ENCODE data around the gene SLC25A18. TPM values are rescaled to one million over a fixed set of nuclear protein-coding genes. Genes with fewer than 3 reads are reported as not detected.

The SLC25A18 gene
- total RNA-seq, 2 experiments from 2014 or later, result not detected

DNA sequence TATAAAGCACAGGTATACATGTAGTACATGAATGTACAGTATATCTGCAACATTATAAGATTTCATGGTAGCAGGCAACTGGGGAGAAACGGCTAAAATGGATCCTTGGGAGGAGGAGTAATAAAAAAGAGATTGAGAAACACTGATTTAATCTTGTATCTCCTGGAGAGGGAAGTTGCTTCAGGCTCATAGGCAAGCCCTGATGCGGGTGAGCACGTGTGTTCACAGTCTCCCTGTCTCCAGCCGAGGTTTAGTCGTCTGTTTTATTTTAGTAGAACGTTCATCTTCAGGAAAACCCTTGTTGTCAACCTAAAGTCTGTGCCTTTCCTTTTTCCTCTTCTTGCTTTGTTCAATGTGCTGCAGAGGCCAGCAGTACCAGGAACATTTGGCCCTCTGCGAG, 21.8 kb upstream of the SLC25A18 start:
- no peaks in the 10 kb centered on the region for H4K20me1 ChIP-seq (ENCODE audit: insufficient read depth, low read length)
- ChIA-PET POLR2A (no interaction called here), CTCF (ENCODE audit: unreplicated experiment) (no interaction called here)
- intact Hi-C loops (cut with micrococcal nuclease; ENCODE audit: unreplicated experiment), result no loop called here
- no peak overlapping the region for H3K27ac ChIP-seq (ENCODE audit: low read depth, low read length, poor library complexity, severe bottlenecking)
- no peak overlapping the region for H3K4me3 ChIP-seq (ENCODE audit: low read depth, low read length, poor library complexity, severe bottlenecking)
- H2AFZ ChIP-seq (ENCODE audit: low read length), result no peak overlapping the region
- no peaks in the 10 kb centered on the region for H3K4me1 ChIP-seq (ENCODE audit: insufficient read depth, low read length, poor library complexity, severe bottlenecking)
- BruUV-seq (replicated peaks), result no TSS peak
- no peaks in the 10 kb centered on the region for H3K9me2 ChIP-seq (ENCODE audit: insufficient read depth, low read length)
- TF ChIP-seq, protein P1, sequence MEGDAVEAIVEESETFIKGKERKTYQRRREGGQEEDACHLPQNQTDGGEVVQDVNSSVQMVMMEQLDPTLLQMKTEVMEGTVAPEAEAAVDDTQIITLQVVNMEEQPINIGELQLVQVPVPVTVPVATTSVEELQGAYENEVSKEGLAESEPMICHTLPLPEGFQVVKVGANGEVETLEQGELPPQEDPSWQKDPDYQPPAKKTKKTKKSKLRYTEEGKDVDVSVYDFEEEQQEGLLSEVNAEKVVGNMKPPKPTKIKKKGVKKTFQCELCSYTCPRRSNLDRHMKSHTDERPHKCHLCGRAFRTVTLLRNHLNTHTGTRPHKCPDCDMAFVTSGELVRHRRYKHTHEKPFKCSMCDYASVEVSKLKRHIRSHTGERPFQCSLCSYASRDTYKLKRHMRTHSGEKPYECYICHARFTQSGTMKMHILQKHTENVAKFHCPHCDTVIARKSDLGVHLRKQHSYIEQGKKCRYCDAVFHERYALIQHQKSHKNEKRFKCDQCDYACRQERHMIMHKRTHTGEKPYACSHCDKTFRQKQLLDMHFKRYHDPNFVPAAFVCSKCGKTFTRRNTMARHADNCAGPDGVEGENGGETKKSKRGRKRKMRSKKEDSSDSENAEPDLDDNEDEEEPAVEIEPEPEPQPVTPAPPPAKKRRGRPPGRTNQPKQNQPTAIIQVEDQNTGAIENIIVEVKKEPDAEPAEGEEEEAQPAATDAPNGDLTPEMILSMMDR (conservative IDR thresholded peaks at IDR 0.05; ENCODE audit: low read length), result no peak
- TF ChIP-seq EZH2phosphoT487 (IDR thresholded peaks at IDR 0.05; ENCODE audit: borderline replicate concordance, low read depth, low read length), result no peak
- H3K79me2 ChIP-seq (ENCODE audit: insufficient read depth, low read depth, low read length), result no peaks in the 10 kb centered on the region
- no peaks in the 10 kb centered on the region for H3K9me3 ChIP-seq (ENCODE audit: low read length)
- no peak for DNase-seq (ENCODE audit: low spot score)
- H3K4me2 ChIP-seq (ENCODE audit: low read length), result no peak overlapping the region
- no peaks in the 10 kb centered on the region for H3K36me3 ChIP-seq (ENCODE audit: insufficient read depth, low read length)

DNA sequence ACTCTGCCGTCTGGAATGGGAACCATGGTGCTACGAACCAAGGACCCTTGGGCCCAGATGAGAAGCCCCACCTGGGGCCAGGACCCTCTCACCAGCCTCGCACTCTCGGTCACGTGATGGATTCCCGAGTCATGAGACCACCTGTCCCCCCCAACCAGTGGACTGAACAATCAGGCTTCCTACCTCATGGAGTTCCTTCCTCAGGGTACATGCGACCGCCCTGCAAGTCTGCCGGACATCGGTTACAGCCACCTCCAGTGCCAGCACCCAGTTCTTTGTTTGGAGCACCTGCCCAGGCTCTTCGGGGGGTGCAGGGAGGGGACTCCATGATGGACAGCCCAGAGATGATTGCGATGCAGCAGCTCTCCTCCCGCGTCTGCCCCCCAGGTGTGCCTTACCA, 20.8 kb upstream of the SLC25A18 start:
- Histone ChIP-seq H3K4me3 (ENCODE audit: low read depth, low read length, poor library complexity, severe bottlenecking) (no peak overlapping the region), H3K79me2 (ENCODE audit: insufficient read depth, low read depth, low read length) (no peaks in the 10 kb centered on the region), H3K4me1 (ENCODE audit: insufficient read depth, low read length, poor library complexity, severe bottlenecking) (no peaks in the 10 kb centered on the region), H4K20me1 (ENCODE audit: insufficient read depth, low read length) (no peaks in the 10 kb centered on the region), H3K9me2 (ENCODE audit: insufficient read depth, low read length) (no peaks in the 10 kb centered on the region), H3K9me3 (ENCODE audit: low read length) (no peaks in the 10 kb centered on the region), H2AFZ (ENCODE audit: low read length) (no peak overlapping the region), H3K27ac (ENCODE audit: low read depth, low read length, poor library complexity, severe bottlenecking) (no peak overlapping the region), H3K4me2 (ENCODE audit: low read length) (no peak overlapping the region), H3K36me3 (ENCODE audit: insufficient read depth, low read length) (no peaks in the 10 kb centered on the region)
- DNase-seq (ENCODE audit: low spot score), result no peak
- CTCF ChIA-PET (ENCODE audit: unreplicated experiment), result no interaction called here
- intact Hi-C loops (cut with micrococcal nuclease; ENCODE audit: unreplicated experiment), result no loop called here
- TF ChIP-seq, protein P1 (conservative IDR thresholded peaks at IDR 0.05; ENCODE audit: low read length), result no peak
- TF ChIP-seq EZH2phosphoT487 (IDR thresholded peaks at IDR 0.05; ENCODE audit: borderline replicate concordance, low read depth, low read length), result no peak
- BruUV-seq (replicated peaks), result no TSS peak
- POLR2A ChIA-PET, result interaction anchor here (1.0 kb wide), 1 partner anchor 14 kb away, joined by 4 read pairs; no protein-coding TSS in a partner anchor

DNA sequence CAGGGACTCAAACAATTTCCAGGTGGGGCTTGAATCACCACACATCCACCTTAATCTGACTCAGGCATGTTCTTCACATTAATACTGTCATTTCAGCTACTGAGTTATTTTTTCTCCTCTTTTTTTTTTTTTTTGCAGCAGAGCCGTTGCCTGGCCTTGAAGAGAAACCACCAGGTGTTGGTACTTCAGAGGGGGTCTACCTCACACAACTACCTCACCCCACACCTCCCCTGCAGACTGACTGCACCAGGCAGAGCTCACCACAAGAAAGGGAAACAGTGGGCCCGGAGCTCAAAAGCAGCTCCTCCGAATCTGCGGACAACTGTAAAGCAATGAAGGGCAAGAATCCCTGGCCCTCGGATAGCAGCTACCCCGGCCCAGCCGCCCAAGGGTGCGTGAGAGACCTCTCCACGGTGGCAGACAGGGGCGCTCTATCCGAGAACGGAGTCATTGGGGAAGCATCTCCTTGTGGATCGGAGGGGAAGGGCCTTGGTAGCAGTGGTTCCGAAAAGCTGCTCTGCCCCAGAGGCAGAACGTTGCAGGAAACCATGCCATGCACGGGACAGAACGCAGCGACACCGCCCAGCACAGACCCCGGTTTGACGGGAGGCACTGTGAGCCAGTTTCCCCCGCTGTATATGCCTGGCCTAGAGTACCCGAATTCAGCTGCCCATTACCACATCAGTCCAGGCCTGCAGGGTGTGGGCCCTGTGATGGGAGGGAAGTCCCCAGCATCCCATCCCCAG, 15.1 kb upstream of the SLC25A18 start:
- Histone ChIP-seq H3K9me3 (ENCODE audit: low read length) (no peaks in the 10 kb centered on the region), H3K79me2 (ENCODE audit: insufficient read depth, low read depth, low read length) (no peaks in the 10 kb centered on the region), H4K20me1 (ENCODE audit: insufficient read depth, low read length) (no peaks in the 10 kb centered on the region), H3K9me2 (ENCODE audit: insufficient read depth, low read length) (no peaks in the 10 kb centered on the region), H3K4me2 (ENCODE audit: low read length) (no peak overlapping the region), H3K36me3 (ENCODE audit: insufficient read depth, low read length) (no peaks in the 10 kb centered on the region), H3K4me1 (ENCODE audit: insufficient read depth, low read length, poor library complexity, severe bottlenecking) (no peaks in the 10 kb centered on the region), H2AFZ (ENCODE audit: low read length) (no peak overlapping the region), H3K4me3 (ENCODE audit: low read depth, low read length, poor library complexity, severe bottlenecking) (no peak overlapping the region), H3K27ac (ENCODE audit: low read depth, low read length, poor library complexity, severe bottlenecking) (no peak overlapping the region)
- intact Hi-C loops (cut with micrococcal nuclease; ENCODE audit: unreplicated experiment), result no loop called here
- ChIA-PET CTCF (ENCODE audit: unreplicated experiment) (no interaction called here), POLR2A (interaction anchor here (0.6 kb wide), 1 partner anchor 208 kb away, joined by 3 read pairs; no protein-coding TSS in a partner anchor)
- TF ChIP-seq, protein P1 (conservative IDR thresholded peaks at IDR 0.05; ENCODE audit: low read length), result no peak
- no peak for TF ChIP-seq EZH2phosphoT487 (IDR thresholded peaks at IDR 0.05; ENCODE audit: borderline replicate concordance, low read depth, low read length)
- no TSS peak for BruUV-seq (replicated peaks)
- DNase-seq (ENCODE audit: low spot score), result no peak

Measured in OCI-LY7 (cell line).